Natural killer cell (primary cell): ENCODE data around the gene NOP9. TPM values are rescaled to one million over a fixed set of nuclear protein-coding genes. Genes with fewer than 3 reads are reported as not detected.

Experiments
- ATAC-seq, 3 donors: fragments of 150-1000 bp in 2 of 3; fragments of 200-7000 bp in 1 of 3; cut with Tn5 transposase; 1 replicate in 1 of 3; 2 replicates in 2 of 3; pipeline ENCODE4 v1.10.0; 2021; ENCODE audit warnings: mild to moderate bottlenecking in 2 of 3, moderate library complexity in 2 of 3
- DNase-seq, 2 donors: peaks; one replicate each; pipeline versions ENCODE4 v3.0.0 to v3.0.0-alpha.2; 2013 to 2021; ENCODE audit warnings: mixed read lengths in 1 of 2
- H3K27ac ChIP-seq: one replicate; pipeline ENCODE4 v1.5.1; 2013; ENCODE audit warnings: mild to moderate bottlenecking, low read length
- H3K27me3 ChIP-seq: one replicate; pipeline ENCODE4 v1.6.1; 2013; ENCODE audit warnings: low read length; ENCODE audit not compliant: control insufficient read depth, insufficient read depth
- H3K36me3 ChIP-seq: one replicate; pipeline ENCODE4 v1.6.1; 2013; ENCODE audit warnings: low read length; ENCODE audit not compliant: control insufficient read depth, insufficient read depth
- H3K4me1 ChIP-seq: one replicate; pipeline ENCODE4 v1.6.1; 2013; ENCODE audit warnings: low read length; ENCODE audit not compliant: control insufficient read depth, insufficient read depth
- H3K4me3 ChIP-seq: one replicate; pipeline ENCODE4 v1.5.1; 2013; ENCODE audit warnings: low read length
- H3K9me3 ChIP-seq: one replicate; pipeline ENCODE4 v1.6.1; 2013; ENCODE audit warnings: low read length; ENCODE audit not compliant: control insufficient read depth, insufficient read depth
- H3K27ac Mint-ChIP-seq, 2 donors: one replicate each; pipeline ENCODE4 v1.8.0; 2022; ENCODE audit warnings: mild to moderate bottlenecking in 2 of 2, mixed read lengths in 2 of 2, moderate library complexity in 1 of 2
- H3K27me3 Mint-ChIP-seq, 2 donors: one replicate each; pipeline ENCODE4 v1.8.0; 2022; ENCODE audit warnings: low read depth in 2 of 2, mixed read lengths in 2 of 2
- H3K36me3 Mint-ChIP-seq: one replicate; pipeline ENCODE4 v1.8.0; 2022; ENCODE audit warnings: mixed read lengths
- H3K4me1 Mint-ChIP-seq, 2 donors: one replicate each; pipeline ENCODE4 v1.8.0; 2022; ENCODE audit warnings: mixed read lengths in 2 of 2
- H3K4me3 Mint-ChIP-seq: one replicate; pipeline ENCODE4 v1.8.0; 2022; ENCODE audit warnings: mild to moderate bottlenecking, moderate library complexity, mixed read lengths
- H3K9me3 Mint-ChIP-seq, 2 donors: one replicate each; pipeline ENCODE4 v1.8.0; 2022; ENCODE audit warnings: mixed read lengths in 2 of 2
- CTCF ChIP-seq: fragments of 200-600 bp; IDR thresholded peaks from one replicate; pipeline ENCODE4 v1.8.0; 2022; ENCODE audit warnings: antibody characterized with exemption
- WGBS: methylation state at CpG from one replicate; pipeline ENCODE4 v1.1.7; 2013; ENCODE audit warnings: missing lambda C conversion rate; ENCODE audit not compliant: insufficient coverage; 5-methylcytosine and 5-hydroxymethylcytosine counted together
- intact Hi-C: fragments of 100-400 bp; cut with micrococcal nuclease; formaldehyde crosslinking; loops from one replicate; pipeline ENCODE4 v1.14.2; 2022
- total RNA-seq, 4 donors: library from RNA; stranded (reverse); fragments of 120-200 nt in 1 of 4; gene quantifications; one replicate each; pipeline versions ENCODE4 v1.2.3 to v1.2.4, GENCODE V29; 2013 to 2022

The NOP9 gene
- total RNA-seq, 3 donors from 2014 or later (not counting 1 experiment from before 2014, with no cell fraction given): 34.9 to 47.8 (median 39.2) TPM

GRCh38 chr14:24255438-24255837 is 44.2 kb upstream of the NOP9 start:
- Mint-ChIP-seq H3K4me3 (no peak overlapping the region), H3K9me3 (no peaks in the 10 kb centered on the region), H3K27me3 (no peaks in the 10 kb centered on the region), H3K36me3 (no peaks in the 10 kb centered on the region), H3K27ac (no peak overlapping the region), H3K4me1 (no peaks in the 10 kb centered on the region)
- 96% methylated on average over 7 of the region's 8 CpGs for WGBS
- Histone ChIP-seq H3K36me3 (peaks cover 8% of the 10 kb centered on the region), H3K27ac (no peak overlapping the region), H3K9me3 (no peaks in the 10 kb centered on the region), H3K27me3 (no peaks in the 10 kb centered on the region), H3K4me3 (no peak overlapping the region), H3K4me1 (no peaks in the 10 kb centered on the region)
- intact Hi-C loops: no loop called here
- no peak for TF ChIP-seq CTCF
- no peak for DNase-seq
- ATAC-seq: no peak

GRCh38 chr14:24255931-24256711 is 43.5 kb upstream of the NOP9 start:
- Mint-ChIP-seq H3K27me3 (no peaks in the 10 kb centered on the region), H3K36me3 (no peaks in the 10 kb centered on the region), H3K27ac (no peak overlapping the region), H3K4me1 (no peaks in the 10 kb centered on the region), H3K9me3 (no peaks in the 10 kb centered on the region), H3K4me3 (no peak overlapping the region)
- Histone ChIP-seq H3K9me3 (no peaks in the 10 kb centered on the region), H3K4me1 (no peaks in the 10 kb centered on the region), H3K27ac (no peak overlapping the region), H3K36me3 (peaks cover 8% of the 10 kb centered on the region), H3K4me3 (no peak overlapping the region), H3K27me3 (no peaks in the 10 kb centered on the region)
- intact Hi-C loops: no loop called here
- no peak for TF ChIP-seq CTCF
- DNase-seq: no peak
- 94% methylated on average over 12 of the region's 12 CpGs for WGBS
- no peak for ATAC-seq

GRCh38 chr14:24256960-24257359 is 42.7 kb upstream of the NOP9 start:
- H3K27ac Mint-ChIP-seq: no peak overlapping the region
- no peaks in the 10 kb centered on the region for H3K27me3 Mint-ChIP-seq
- no peak for TF ChIP-seq CTCF
- peaks cover 8% of the 10 kb centered on the region for H3K36me3 ChIP-seq
- H3K4me3 Mint-ChIP-seq: no peak overlapping the region
- 97% methylated on average over 4 of the region's 4 CpGs for WGBS
- no peaks in the 10 kb centered on the region for H3K9me3 Mint-ChIP-seq
- H3K27ac ChIP-seq: no peak overlapping the region
- H3K9me3 ChIP-seq: no peaks in the 10 kb centered on the region
- no peaks in the 10 kb centered on the region for H3K4me1 Mint-ChIP-seq
- no peak for DNase-seq
- H3K36me3 Mint-ChIP-seq: no peaks in the 10 kb centered on the region
- intact Hi-C loops: no loop called here
- H3K4me3 ChIP-seq: no peak overlapping the region
- no peak for ATAC-seq
- H3K4me1 ChIP-seq: no peaks in the 10 kb centered on the region
- no peaks in the 10 kb centered on the region for H3K27me3 ChIP-seq

GRCh38 chr14:24258119-24258518 is 41.5 kb upstream of the NOP9 start:
- Histone ChIP-seq H3K27ac (no peak overlapping the region), H3K4me1 (no peaks in the 10 kb centered on the region), H3K36me3 (peaks cover 8% of the 10 kb centered on the region), H3K9me3 (no peaks in the 10 kb centered on the region), H3K27me3 (no peaks in the 10 kb centered on the region), H3K4me3 (no peak overlapping the region)
- 97% methylated on average over 9 of the region's 9 CpGs for WGBS
- Mint-ChIP-seq H3K27ac (no peak overlapping the region), H3K27me3 (no peaks in the 10 kb centered on the region), H3K4me1 (no peaks in the 10 kb centered on the region), H3K9me3 (no peaks in the 10 kb centered on the region), H3K4me3 (no peak overlapping the region), H3K36me3 (no peaks in the 10 kb centered on the region)
- DNase-seq (no peak), ATAC-seq (no peak)
- intact Hi-C loops: no loop called here
- no peak for TF ChIP-seq CTCF
